GM12872 (cell line): ENCODE results near the gene RBM46.

Experiments used
- CTCF ChIP-seq: IDR thresholded peaks from 3 replicates; pipeline ENCODE4 v1.5.1; 2011; ENCODE audit warnings: low read depth, mild to moderate bottlenecking, low read length, moderate library complexity; ENCODE audit not compliant: insufficient read depth

Gene RBM46

GRCh38 chr4:154741131-154741665 is 39.9 kb upstream of the RBM46 start:
- TF ChIP-seq CTCF: no peak

GRCh38 chr4:154741922-154742850 is 38.9 kb upstream of the RBM46 start:
- TF ChIP-seq CTCF: no peak

GRCh38 chr4:154743683-154744340 is 37.3 kb upstream of the RBM46 start, which contains the start of gene LRAT:
Gene LRAT (plus strand): TSS chr4:154744000. CDS start chr4:154744327, 327 bp downstream.
- no peak for TF ChIP-seq CTCF

GRCh38 chr4:154744341-154744926 is 36.6 kb upstream of the RBM46 start:
- TF ChIP-seq CTCF: no peak

GRCh38 chr4:154757713-154758112 is 23.4 kb upstream of the RBM46 start:
- TF ChIP-seq CTCF: no peak

- TF ChIP-seq CTCF: no peak
These were observed 20.2 kb upstream of the RBM46 start for GRCh38 chr4:154760895-154761294.

- no peak for TF ChIP-seq CTCF
These were observed 2.8 kb upstream of the RBM46 start for GRCh38 chr4:154778264-154778663.
